ENCODE results near the gene ARAP1. TPM values are rescaled to one million over a fixed set of nuclear protein-coding genes. Genes with fewer than 3 reads are reported as not detected.

The ARAP1 gene
- total and polyA plus RNA-seq, 8 donors = 21.5 to 73.5 (median 37.9) TPM

DNA sequence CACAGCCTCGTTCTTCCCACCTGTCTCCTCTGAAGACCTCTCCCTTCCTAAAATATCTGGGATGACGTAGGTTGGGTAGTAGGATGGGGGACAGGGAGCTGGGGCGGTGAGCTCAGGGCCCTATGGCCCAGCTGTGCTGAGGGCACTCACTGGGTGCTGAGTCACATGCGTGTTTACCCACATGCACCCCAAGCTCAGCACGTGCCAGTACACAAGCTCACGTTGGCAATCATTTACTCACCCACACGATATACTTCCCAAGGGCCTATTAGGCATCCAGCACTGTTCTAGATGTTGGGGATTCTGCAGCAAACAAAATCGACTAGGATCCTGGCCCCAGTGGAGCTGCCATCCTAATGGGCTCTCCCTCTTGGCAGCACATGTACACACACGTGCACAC is 28.7 kb downstream of the ARAP1 start:
- H3K9me3 ChIP-seq = no peaks in the 10 kb centered on the region

GRCh38 chr11:72722050-72722748 is 30.0 kb downstream of the ARAP1 start:
- Histone ChIP-seq H3K4me3 (peak overlapping the region; percentile 44 to 67 (median 58)), H3K36me3 (no peaks in the 10 kb centered on the region), H3K27me3 (no peaks in the 10 kb centered on the region), H3K4me1 (peaks cover 13 to 27% (median 20%) of the 10 kb centered on the region in 3 donors), H3K9me3 (no peaks in the 10 kb centered on the region), H3K27ac (peak overlapping the region; percentile 65 to 94 (median 75))
- peak; percentile 81 to 93 (median 90) for DNase-seq
- ATAC-seq = peak; percentile 85 to 91 (median 90)
- intact Hi-C loops (cut with DNase I) = loop anchor here in 1 of 3 donors (10.0 kb wide), 1 partner anchor 63 kb away; no protein-coding TSS in a partner anchor
- FAIRE-seq = no peak
- TF ChIP-seq CTCF (IDR thresholded peaks at IDR 0.05) = no peak
- 0% methylated on average over 9 to 10 of the region's 10 CpGs for WGBS, 2 donors

More for the DNA sequence above, 28.7 kb downstream of the ARAP1 start:
- no peak for TF ChIP-seq CTCF (IDR thresholded peaks at IDR 0.05)
- H3K4me1 ChIP-seq = peaks cover 13 to 27% (median 20%) of the 10 kb centered on the region in 3 donors
- ATAC-seq = no peak
- peak in 1 of 6 donors; percentile 35 for DNase-seq
- intact Hi-C loops (cut with DNase I) = loop anchor here in 1 of 3 donors (10.0 kb wide), 1 partner anchor 61 kb away; no protein-coding TSS in a partner anchor
- H3K27ac ChIP-seq = peak overlapping the region in 3 of 4 donors; percentile 65 to 94 (median 77)
- no peak for FAIRE-seq
- H3K4me3 ChIP-seq = no peak overlapping the region
- H3K27me3 ChIP-seq = no peaks in the 10 kb centered on the region
- 40% methylated on average over 9 of the region's 9 CpGs for WGBS, 2 donors
- H3K36me3 ChIP-seq = no peaks in the 10 kb centered on the region

- H3K4me1 ChIP-seq = peaks cover 13 to 27% (median 20%) of the 10 kb centered on the region in 3 donors
- no peaks in the 10 kb centered on the region for H3K9me3 ChIP-seq
- no peak for TF ChIP-seq CTCF (IDR thresholded peaks at IDR 0.05)
- H3K27me3 ChIP-seq = no peaks in the 10 kb centered on the region
- intact Hi-C loops (cut with DNase I) = loop anchor here in 1 of 3 donors (10.0 kb wide), 1 partner anchor 63 kb away; no protein-coding TSS in a partner anchor
- H3K36me3 ChIP-seq = no peaks in the 10 kb centered on the region
- peak overlapping the region; percentile 65 to 94 (median 75) for H3K27ac ChIP-seq
- FAIRE-seq (no peak), DNase-seq (peak in 5 of 6 donors; percentile 45 to 80 (median 59)), ATAC-seq (peak; percentile 22 to 38 (median 32))
- H3K4me3 ChIP-seq = peak overlapping the region; percentile 44 to 67 (median 58)
- WGBS, 2 donors = 0% methylated on average over 13 of the region's 13 CpGs
Observed at GRCh38 chr11:72721689-72722049, 30.5 kb downstream of the ARAP1 start.

DNA sequence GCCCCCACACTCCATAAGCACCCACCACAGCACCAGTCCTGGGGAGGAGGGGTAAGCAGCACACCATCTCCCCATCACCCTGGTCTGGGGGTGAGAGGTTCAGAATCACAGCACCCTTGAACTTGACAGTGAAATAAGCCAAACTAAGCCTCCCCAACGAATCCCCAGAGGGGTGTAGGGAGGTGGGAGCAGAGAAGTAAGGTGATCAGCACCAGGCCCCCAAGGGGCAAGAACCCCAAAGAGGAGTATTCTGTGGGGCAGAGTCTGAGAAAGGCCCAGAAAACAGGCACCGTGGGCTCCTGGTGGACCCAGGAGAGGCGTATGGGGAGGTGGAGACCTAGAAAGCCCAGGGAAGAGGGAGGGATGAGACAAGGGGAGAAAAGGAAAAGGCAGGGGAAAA is 30.9 kb downstream of the ARAP1 start:
- DNase-seq = no peak

More for the DNA sequence above, 30.9 kb downstream of the ARAP1 start:
- H3K27ac ChIP-seq = peak overlapping the region; percentile 65 to 94 (median 75)
- ATAC-seq (no peak), FAIRE-seq (no peak)
- H3K4me1 ChIP-seq = peaks cover 13 to 27% (median 20%) of the 10 kb centered on the region in 3 donors
- H3K4me3 ChIP-seq = peak overlapping the region; percentile 44 to 67 (median 58)
- no peaks in the 10 kb centered on the region for H3K27me3 ChIP-seq
- no peaks in the 10 kb centered on the region for H3K36me3 ChIP-seq
- WGBS, 2 donors = 0 to 3% methylated on average over 3 of the region's 3 CpGs
- H3K9me3 ChIP-seq = no peaks in the 10 kb centered on the region
- intact Hi-C loops (cut with DNase I) = loop anchor here in 1 of 3 donors (10.0 kb wide), 1 partner anchor 64 kb away; no protein-coding TSS in a partner anchor
- TF ChIP-seq CTCF (IDR thresholded peaks at IDR 0.05) = no peak

Data from pancreas (tissue), 10 donors.